BJ (cell line): Measurements from ENCODE around the gene GPBP1. TPM values are rescaled to one million over a fixed set of nuclear protein-coding genes. Genes with fewer than 3 reads are reported as not detected.
"Not testable (repeated sequence)": the region's sequence is repeated elsewhere in the genome, so short reads cannot be mapped to it uniquely, and the experiment has no call there.

ENCODE experiments used
- CTCF ChIA-PET: fragments of 350-600 bp; formaldehyde crosslinking; extraction: SDS; loops from one replicate; lab custom pipeline; 2021; ENCODE audit warnings: antibody characterized with exemption, inconsistent platforms; lab: Yijun Ruan, JAX
- POLR2A ChIA-PET: fragments of 300-600 bp; sonication (Branson Sonifier 250); formaldehyde crosslinking; extraction: SDS; loops from one replicate; lab custom pipeline; 2021; ENCODE audit warnings: antibody characterized with exemption; lab: Charles Lee
- DNase-seq: peaks from one replicate; pipeline ENCODE4 v3.0.0-alpha.2; 2011; ENCODE audit warnings: low read depth
- H3K27me3 ChIP-seq: 2 replicates; pipeline ENCODE4 v1.6.0; 2011; ENCODE audit warnings: low read length; ENCODE audit not compliant: control insufficient read depth, insufficient read depth
- H3K36me3 ChIP-seq: 2 replicates; pipeline ENCODE4 v1.5.1; 2011; ENCODE audit warnings: low read length; ENCODE audit not compliant: control insufficient read depth, insufficient read depth
- H3K4me3 ChIP-seq: 2 replicates; pipeline ENCODE4 v1.5.1; 2011; ENCODE audit warnings: low read depth, mild to moderate bottlenecking, control low read depth, low read length
- CTCF ChIP-seq: IDR thresholded peaks from 2 replicates; pipeline ENCODE4 v1.5.1; 2011; ENCODE audit warnings: low read depth, mild to moderate bottlenecking, control low read depth, inconsistent platforms, low read length, moderate library complexity; ENCODE audit not compliant: insufficient read depth
- polyA plus RNA-seq: library from polyadenylated mRNA; depleted of rRNA; stranded (reverse); fragments of >200 nt; gene quantifications from 2 replicates; pipeline ENCODE4 v1.2.3, GENCODE V29; 2011

Gene GPBP1
- polyA plus RNA-seq, 1 experiment = 13.1 TPM

GRCh38 chr5:57303985-57304384, 130.1 kb downstream of the GPBP1 start:
- TF ChIP-seq CTCF = no peak
- CTCF ChIA-PET = interaction anchor here (0.7 to 1.6 kb wide), 3 partner anchors 20 to 473 kb away, joined by 3 to 4 read pairs (median 3); no protein-coding TSS in a partner anchor
- no peak overlapping the region for H3K4me3 ChIP-seq
- H3K27me3 ChIP-seq = no peaks in the 10 kb centered on the region
- POLR2A ChIA-PET = no interaction called here
- H3K36me3 ChIP-seq = no peaks in the 10 kb centered on the region
- no peak for DNase-seq

GRCh38 chr5:57304931-57305330, 131.1 kb downstream of the GPBP1 start:
- Histone ChIP-seq H3K27me3 (no peaks in the 10 kb centered on the region), H3K4me3 (no peak overlapping the region), H3K36me3 (no peaks in the 10 kb centered on the region)
- ChIA-PET POLR2A (no interaction called here), CTCF (interaction anchor here (0.6 kb wide), 1 partner anchor 444 kb away, joined by 5 read pairs; no protein-coding TSS in a partner anchor)
- DNase-seq = no peak
- TF ChIP-seq CTCF = no peak

GRCh38 chr5:57306359-57306758, 132.5 kb downstream of the GPBP1 start:
- no peak for DNase-seq
- no peak for TF ChIP-seq CTCF

GRCh38 chr5:57307516-57307915, 133.7 kb downstream of the GPBP1 start:
- ChIA-PET POLR2A (interaction anchor here (0.6 kb wide), 1 partner anchor 461 kb away, joined by 3 read pairs; no protein-coding TSS in a partner anchor), CTCF (interaction anchor here (0.7 to 1.2 kb wide), 3 partner anchors 10 to 472 kb away, joined by 3 to 4 read pairs (median 4); no protein-coding TSS in a partner anchor)
- TF ChIP-seq CTCF = no peak
- Histone ChIP-seq H3K27me3 (no peaks in the 10 kb centered on the region), H3K36me3 (no peaks in the 10 kb centered on the region), H3K4me3 (no peak overlapping the region)
- no peak for DNase-seq

More at GRCh38 chr5:57306359-57306758, 132.5 kb downstream of the GPBP1 start:
- ChIA-PET POLR2A (no interaction called here), CTCF (no interaction called here)
- no peaks in the 10 kb centered on the region for H3K36me3 ChIP-seq
- H3K27me3 ChIP-seq = no peaks in the 10 kb centered on the region
- no peak overlapping the region for H3K4me3 ChIP-seq

GRCh38 chr5:57309022-57309421, 135.2 kb downstream of the GPBP1 start:
- CTCF ChIA-PET = interaction anchor here (0.7 kb wide), 1 partner anchor 11 kb away, joined by 3 read pairs; no protein-coding TSS in a partner anchor
- H3K36me3 ChIP-seq, POLR2A ChIA-PET, H3K4me3 ChIP-seq, H3K27me3 ChIP-seq, DNase-seq: not testable (repeated sequence)

- H3K27me3 ChIP-seq = no peaks in the 10 kb centered on the region
- H3K36me3 ChIP-seq = no peaks in the 10 kb centered on the region
- DNase-seq = no peak
- CTCF ChIA-PET = no interaction called here
- no peak overlapping the region for H3K4me3 ChIP-seq
- POLR2A ChIA-PET = no interaction called here
- TF ChIP-seq CTCF = no peak
Measured at GRCh38 chr5:57311251-57311650, 137.4 kb downstream of the GPBP1 start.
